ENCODE results near the gene ANKS1B.

ANKS1B gene

DNA sequence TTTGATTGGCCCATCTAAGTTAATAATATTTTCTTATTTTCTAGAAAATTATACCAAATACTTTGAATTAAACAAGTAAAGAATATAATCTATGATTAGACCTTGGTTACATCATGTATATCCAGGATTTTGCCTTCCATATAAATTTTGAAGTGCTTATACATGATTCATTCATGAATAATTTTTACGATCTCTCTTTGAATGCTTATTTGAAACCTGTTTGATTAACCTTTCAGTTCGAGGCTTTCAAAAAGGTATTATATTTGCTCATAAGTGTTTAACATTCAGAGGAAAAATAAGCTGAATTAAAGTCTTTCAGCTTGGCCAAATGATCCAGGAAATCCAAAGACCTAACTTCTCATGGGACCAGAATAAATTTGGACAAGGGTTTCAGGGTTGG is 832.4 kb downstream of the ANKS1B start:
- DNase-seq = no peak

DNA sequence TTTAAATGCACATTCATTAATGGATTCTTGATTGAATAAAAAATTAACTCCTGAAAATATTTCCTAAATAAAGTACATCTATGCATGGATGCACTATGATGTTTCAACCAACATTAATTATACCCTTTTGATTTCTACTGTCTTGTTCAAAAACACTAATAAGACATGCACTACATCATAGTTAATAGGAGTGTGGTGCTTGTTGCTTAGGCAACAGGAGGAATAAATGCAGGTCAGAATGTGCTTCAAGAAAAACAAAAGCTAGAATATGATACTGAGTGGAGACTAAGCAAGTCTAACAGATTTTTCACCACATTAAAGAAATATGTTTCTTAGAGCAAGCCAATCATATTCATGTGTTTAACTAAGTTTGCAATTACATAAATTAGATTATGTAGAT is 833.0 kb downstream of the ANKS1B start:
- no peak for DNase-seq

DNA sequence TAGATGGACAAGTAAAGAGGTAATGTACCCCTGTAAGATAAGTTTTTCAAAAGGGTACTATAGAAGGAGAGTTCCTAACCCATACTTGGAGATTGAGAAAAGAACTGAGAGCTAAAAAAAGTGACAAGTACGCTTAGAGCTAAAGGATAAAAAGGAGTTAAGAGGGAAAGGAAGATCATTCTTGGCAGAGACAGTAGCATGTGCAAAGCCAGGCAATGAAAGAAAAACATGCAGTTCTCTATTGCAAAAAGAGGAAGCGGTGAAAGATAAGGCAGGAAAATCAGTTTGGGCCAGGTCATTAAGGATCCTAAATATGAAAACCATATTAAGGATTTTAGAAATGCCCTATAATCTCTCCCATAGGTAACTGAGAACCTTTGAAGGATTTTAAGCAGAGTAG is 837.6 kb downstream of the ANKS1B start:
- DNase-seq = peak in 1 of 3 donors; percentile 20

DNA sequence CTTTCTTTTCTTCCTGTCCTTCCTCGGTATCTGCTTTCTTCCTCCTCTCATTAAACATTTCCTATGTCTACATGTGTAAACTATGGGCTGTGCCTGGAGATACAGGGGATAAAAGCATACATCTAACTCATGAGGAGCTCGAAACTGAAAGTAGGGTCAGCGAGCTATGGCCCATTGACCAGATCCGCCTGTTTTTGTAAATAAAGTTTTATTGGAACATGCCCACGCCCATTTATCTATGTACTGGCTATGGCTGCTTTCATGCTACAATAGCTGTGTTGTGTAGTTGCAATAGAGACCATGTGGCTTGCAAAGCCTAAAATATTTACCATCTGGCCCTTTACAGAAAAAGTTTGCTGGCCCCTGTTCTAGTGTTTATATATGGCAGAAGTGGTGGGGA is 838.0 kb downstream of the ANKS1B start:
- no peak for DNase-seq

DNA sequence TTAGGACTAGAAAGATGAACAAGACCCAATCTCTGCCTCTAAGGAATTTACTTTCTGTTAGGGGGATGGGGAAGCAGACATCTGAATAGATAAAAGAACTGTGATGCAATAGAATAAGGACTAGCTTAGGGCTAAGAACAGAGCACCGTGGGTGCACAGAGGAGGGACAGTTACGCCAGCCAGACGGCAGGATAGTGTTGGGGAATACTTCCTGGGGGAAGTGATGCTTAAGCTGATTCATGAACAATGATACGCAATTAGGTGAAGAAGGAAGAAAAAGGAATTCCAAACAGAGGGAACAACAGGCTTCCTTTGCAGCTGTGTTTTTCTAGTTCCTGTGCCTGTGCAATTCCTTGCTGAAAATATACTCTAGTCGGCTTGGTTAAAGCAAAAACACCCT is 838.6 kb downstream of the ANKS1B start:
- DNase-seq = peak; percentile 49 to 59 (median 50)

DNA sequence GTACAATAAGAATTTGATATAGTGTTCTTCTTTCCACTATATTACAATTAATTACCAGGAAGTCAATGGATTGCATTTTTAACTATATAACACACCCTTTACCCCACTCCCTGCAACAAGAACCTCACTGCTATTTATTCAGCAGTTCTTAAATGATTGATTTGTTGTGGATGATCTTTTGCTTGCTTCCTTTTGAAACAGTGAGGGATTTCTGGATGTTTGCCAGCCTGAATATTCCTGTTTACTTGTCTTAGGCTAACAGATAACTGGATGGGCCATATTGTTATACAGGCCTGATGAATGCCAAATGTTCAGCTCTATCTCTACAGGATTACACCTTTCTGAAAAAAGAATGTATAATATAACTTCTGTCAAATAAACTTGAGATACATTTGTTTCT is 842.1 kb downstream of the ANKS1B start:
- DNase-seq = no peak

DNA sequence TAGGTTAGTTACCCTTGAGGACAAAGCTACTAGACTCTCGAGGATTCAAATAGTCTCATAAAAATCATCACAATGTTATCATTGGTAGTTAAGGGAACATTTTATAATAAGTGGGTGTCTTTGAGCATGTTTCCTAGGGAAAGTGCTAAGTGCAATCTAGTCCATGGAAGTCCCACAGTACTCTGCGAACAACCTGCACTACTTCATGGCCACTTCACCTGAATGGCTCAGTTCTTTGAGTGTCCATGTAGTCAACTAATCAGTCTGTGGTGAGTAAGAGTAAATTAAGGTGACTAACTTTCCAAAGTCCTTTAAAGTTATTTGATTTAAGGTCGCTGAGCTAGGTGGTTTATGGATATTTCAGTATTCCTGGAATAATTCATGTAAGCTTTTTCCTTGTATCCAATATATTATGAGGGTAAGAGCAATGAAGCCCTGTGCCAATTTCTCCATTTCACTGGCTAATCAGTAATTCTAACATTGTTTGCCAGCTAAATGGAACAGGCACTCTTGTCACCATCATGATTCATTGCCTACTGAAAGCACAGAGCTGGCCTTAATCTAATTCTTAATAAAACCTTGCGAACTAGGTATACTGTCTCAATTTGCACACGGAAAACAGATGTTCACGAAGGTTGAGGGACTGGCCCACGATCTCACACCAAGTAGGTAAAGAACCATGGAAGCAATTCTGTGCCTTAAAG is 844.6 kb downstream of the ANKS1B start:
- no peak for DNase-seq

DNA sequence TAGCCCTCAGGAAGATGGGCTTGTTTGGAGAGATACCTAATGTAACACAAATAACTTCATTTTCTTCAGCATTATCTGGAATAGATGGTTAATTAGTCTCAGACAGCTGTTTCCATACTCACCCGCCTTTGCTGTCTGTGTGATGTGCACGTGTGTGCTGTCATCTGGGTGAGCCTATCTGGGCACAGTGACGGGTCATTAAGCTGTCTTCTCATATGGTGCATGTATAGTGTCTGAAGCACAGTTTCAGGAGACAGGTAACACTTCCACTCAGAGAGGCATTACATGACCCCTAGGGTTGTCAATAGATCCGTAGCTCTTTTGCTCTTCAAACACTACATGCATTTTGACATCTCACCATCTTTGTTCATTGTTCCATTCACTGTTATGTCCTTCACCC is 846.3 kb downstream of the ANKS1B start:
- DNase-seq = no peak

DNA sequence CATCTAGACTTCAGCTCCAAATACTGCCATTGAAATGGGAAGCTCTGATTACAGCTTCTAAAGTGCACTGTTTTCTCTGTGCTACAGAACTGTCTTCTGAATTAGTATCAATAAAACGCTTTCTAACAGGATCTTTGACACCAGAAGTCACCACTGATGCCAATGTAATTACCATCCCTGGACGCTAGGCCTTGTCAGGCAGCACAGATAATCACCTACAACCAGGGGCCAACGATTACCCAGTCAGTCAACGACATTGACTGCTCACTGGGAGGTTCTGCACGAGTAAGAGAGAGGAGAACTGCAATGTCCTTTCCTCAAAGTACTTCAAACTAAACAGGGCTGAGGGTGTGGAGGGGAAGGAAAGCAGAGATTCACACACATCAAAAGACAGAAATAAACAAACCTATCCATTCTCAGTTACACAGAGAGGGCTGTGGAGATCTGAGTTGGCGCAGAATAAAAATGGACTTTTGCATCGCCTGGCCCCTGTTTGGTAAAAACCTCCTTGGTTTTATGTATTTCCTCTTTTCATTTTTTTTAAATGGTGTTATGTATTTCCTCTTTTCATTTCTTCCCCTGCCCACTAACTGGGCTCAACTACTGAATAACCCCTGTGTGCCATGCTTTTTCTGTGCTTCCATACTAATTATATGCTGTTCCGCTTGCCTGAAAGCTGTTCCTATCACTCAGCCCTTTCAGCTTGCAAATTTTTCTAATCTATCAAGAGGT is 847.4 kb downstream of the ANKS1B start:
- peak; percentile 39 to 57 (median 48) for DNase-seq

DNA sequence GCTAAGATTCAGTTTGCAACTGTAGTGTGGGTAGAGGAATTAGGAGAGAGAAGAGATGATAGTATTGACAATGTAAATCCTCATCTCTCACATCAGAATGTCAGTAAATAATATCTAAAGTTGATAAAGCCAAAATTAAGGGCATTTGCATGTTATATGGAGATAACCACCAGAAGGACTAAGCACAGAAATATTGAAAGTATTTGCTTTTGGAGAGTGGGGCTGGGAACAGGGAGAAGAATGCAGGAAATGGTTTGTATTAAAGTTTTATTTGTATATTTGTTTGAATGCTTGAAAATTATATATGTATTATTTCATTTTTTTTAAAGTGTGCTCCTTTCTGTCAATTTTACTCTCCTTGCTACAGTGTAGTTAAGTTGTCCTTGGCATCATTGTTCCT is 848.2 kb downstream of the ANKS1B start:
- no peak for DNase-seq

DNA sequence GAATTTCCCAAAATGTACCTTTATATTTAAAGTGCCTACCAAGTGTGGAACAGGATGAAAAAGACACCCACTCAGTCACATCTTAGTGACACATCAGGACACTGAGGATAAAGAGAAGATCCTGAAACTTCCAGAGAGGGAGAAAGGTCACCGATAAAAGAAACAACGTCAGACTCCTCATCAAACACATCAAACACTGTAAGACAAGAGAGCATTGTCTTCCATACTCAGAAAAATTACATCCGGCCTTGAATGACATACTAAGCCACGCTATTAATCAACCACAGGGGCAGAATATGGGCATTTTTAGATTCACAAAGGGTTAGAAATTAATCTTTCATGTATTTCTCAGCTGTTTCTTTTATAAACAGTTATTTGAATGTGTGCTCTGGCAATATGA is 849.4 kb downstream of the ANKS1B start:
- no peak for DNase-seq

DNA sequence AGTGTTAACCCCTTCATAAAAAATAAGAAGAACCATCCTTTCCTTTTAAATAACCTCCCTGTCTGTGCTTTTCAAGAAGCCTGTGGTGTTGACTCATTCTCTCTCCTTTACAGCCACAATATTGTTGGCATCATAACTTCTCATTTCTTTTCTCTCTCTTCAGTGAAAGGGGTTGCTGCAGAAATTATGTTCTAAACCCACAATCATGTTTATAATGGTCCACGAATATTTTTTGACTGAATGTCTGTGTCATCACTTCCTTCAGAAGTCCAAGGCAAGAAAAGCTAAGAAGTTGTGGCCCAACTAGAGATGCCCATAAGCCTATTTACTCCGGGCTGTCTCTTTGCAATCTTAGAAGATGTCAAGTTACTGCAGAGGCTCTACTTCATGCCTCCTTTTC is 851.3 kb downstream of the ANKS1B start:
- DNase-seq = peak in 2 of 3 donors; percentile 29 to 41

DNA sequence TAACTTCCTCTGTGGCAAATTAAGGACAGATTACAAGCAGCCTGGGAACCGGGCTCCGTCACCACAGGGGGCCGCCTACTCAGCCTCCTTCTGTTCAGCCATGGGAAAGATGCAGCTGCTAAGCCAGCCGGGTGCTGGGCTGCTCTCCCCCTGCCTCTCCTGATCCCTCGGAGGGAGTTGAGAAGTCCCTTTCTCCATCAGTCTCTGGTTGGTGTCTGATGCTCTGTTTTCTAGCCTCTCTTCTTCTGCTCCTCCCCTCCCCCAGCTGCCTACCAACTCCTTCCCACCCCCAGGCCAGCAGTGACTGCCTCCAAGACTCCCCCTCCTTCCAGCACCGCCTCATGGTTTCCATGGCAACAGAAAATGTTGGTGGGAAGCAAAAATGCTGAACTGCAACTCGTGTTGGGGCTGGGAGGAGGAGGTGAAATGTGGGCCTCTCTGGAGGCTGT is 853.0 kb downstream of the ANKS1B start:
- peak; percentile 77 to 84 (median 80) for DNase-seq

DNA sequence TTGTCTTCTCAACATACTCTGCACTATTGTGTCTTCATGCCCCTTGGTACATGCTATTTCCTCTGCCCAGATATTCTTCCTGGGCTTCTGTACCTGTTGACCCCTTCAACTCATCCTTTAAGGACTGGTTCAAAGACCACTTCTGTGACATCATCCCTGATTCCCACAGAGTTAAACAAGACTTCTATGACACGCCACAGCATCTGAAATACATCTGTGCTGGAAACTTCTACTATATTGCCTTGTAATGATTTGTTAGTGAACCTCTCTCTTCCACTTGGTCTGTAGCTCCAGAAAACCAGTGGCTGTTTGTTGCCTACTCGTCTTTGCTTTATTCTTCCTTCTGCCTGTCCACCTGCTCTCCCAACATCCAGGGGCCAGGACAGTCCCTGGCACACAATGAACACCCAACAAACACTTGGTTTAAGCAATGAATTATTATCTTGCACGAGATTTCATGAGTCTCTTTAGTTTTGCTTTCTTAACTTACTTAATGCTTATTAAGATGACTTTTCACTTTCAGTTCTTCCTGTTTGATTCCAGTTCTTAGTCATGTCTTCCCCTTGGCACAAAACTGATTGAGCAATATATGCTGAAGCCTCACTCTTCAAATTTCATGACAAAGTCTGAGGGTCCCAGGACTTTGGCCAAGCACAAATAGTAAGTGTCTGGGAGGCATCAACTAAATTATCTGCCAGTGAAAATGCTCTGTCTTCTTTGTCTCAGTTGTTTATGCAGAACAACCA is 853.8 kb downstream of the ANKS1B start:
- DNase-seq = peak; percentile 59 to 93 (median 85)

DNA sequence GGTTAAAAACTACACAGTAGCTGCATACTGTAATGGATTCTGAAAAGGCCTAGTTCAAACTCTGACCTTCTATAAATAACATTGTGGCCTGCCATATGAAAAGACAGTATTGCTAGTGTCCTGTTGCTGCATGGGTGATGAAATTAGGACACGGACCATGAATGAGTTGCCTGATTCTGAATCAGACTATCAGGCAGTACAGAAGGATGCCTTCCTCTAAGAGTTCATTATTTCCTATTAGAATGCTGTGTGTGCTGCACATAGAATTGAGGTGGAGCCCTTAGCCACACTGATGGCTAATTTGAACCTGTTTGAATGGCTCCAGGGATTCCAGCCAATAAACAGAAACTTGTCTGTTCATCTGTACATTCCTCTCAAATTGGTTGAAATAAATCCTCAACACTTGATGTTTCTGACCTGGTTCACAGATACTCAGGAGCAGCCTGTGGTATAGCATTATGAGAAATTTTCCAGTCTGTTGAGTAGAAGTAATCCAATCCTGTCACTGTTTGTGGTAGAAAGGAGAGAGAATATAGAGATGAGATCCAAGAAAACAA is 856.4 kb downstream of the ANKS1B start:
- DNase-seq = no peak

DNA sequence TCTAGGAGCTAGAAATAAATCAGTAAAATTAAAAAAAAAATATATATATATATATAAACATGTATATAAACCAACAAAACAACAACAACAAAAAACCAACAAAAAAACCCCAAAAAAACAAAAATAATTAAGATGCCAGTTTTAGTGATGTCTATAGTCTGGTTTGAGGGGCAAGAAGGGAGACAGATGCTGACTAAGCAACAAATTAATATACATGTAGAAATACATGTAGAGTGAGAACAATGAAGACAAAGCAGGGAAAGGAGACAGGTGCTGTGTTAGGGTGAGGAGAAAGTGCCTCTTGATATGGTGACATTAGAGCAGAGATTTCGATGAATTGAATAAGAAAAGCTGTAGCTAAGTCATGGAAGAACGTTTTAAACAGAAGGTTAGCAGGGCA is 861.8 kb downstream of the ANKS1B start:
- DNase-seq = no peak

DNA sequence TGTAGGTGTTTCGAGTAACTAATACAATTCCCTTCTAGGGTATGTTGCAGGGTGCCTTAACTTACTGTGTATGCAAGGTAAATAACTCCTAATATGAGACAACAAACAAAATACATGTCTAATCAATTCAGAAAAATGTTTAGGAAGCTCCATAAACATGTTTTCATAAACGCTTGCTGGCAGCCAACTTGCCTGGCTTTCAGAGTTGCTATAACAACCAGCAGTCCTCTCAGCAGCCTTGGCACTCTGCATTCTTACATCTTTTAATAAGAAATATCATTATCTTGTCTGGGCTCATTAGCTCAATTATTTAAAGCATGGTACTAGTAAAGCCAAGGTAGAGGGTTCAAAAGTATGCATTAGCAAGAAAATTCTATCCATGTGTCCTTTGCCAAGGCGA is 862.2 kb downstream of the ANKS1B start:
- DNase-seq = no peak

DNA sequence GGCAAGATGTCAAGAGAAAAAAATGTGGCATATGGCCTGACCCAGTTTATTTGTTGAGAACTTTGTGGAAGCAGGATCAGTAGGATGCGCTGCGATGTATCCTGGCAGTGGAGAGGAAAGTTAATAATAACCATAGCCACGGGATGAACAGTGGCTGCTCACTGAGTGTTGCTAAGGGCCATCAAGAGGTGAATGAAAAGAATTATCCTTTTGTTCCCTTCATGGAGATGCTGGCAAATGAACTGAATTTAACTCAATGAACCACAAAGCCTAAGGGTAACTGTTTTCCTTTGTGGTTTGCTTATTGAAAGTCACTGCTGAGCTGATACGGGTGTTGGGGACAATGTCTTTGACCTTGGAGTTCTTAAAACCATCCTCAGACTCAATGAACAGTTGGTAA is 863.2 kb downstream of the ANKS1B start:
- DNase-seq = no peak

DNA sequence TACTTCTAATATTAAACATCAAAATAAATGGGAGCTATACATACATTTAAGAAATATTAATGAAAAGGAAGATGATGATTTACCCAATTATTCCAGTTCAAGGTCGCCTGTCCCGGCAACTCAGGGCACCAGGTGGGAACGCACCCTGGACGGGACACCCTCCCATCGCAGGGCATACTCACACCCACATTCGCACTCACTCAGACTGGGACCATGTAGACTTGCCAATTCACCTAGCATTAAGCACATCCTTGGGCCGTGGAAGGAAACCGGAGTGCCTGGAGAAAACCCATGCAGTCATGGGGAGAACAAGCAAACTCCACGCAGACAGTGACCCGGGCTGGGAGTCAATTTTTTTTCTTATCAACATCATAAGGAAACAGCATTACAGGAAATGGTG is 864.8 kb downstream of the ANKS1B start:
- no peak for DNase-seq

DNA sequence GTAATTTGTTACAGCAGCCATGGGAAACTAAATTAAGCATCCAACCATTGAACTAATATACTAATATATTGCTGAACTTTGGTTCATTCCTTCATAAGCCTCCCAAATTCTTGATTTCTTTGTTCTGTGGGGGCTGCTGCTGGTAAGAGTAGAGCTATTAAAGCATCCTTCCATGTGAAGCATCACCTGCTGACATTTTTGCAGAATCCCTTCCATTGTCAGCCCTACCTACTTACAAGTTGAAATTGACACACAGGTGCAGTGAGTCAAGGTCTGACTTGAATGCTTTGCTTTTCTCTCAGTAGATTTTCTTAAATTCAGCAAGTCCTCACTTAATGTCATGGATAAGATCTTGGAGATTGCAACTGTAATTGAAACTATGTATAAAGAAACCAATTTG is 865.3 kb downstream of the ANKS1B start:
- DNase-seq = no peak

DNA sequence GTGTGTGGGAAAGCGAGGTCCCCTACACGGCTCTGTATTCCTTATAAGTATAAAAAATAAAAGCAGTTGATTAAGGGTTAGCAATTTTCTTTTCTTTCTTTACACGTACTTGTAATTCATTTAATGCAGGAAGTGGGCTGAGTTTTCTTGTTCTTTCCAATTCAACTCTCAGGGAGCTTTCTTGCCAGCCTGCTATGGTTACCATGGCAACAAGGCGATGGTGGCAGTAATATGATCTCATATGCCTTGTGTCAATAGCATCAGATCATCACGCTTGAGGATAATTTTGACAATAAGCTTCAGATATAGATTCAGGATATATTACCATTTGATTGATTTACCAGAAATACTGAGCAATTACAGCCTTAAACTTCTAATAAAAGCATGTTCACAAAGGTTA is 873.1 kb downstream of the ANKS1B start:
- DNase-seq = no peak

DNA sequence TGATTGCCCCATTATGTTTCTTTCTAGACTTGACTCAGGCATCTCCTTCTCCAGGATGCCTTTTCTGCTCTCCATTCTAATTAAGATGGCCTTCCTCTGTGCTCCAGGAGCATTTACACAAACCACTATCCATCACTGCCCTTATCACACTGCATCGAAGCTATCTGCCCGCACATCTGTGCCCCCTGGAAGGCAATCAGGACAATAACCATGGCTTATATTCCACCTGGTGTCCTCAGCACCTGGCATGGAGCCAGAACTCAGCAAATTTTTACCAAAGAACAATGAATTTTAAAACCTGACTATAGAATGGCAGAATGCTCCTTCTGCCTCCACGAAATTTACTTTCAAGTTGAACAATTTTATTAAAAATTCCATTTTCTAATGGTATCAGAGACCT is 873.9 kb downstream of the ANKS1B start:
- DNase-seq = no peak

DNA sequence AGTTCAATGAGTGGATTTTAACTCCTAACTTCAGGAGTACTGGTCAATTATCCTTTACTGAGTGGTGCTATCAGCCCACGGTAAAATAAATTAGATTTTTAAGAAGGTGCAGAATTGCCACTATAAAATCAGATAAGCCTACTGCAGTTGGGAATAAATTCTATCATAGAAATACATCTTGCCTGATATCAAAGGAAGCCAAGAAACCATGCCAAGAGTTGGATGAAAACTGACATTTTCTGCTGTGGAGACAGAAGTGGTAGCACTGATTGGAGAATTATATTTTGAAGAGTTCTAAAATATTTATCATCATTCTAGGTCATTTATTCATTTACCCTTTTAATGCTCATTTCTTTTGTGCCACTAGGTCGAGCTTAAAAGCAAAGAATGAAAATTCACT is 874.5 kb downstream of the ANKS1B start:
- no peak for DNase-seq

DNA sequence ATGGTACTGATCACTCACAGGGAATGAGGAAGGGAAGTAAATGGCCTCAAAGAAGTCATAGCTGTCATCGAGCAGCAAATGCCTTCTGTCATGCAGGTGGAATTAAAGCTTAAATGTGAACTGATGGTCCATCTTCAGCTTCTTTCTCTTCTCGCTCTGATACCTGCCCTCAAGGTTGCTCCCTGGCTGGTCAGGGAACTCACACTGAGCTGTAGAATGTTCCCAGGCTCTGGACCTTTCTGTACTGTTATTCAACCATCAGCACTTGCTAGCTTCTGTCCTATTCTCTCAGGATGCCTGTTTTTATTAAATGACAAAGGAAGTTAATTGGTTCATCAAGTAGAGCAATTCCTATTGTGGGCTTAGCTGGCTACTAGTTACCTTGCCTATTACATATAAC is 875.8 kb downstream of the ANKS1B start:
- no peak for DNase-seq

All from suppressor macrophage treated with lipopolysaccharide for 1 hour (primary cell).